GM23338 (cell line): ENCODE results near the gene C16orf78. TPM values are rescaled to one million over a fixed set of nuclear protein-coding genes. Genes with fewer than 3 reads are reported as not detected.

Source experiments
- ATAC-seq: fragments of 200-7000 bp; cut with Tn5 transposase; 3 replicates; pipeline ENCODE4 v1.9.1; 2020
- DNase-seq: peaks from one replicate; pipeline ENCODE4 v3.0.0-alpha.2; 2015; ENCODE audit warnings: low spot score
- H2AFZ ChIP-seq: fragments of 200-600 bp; sonication (generic); 2 replicates; pipeline ENCODE4 v1.8.0; 2016; ENCODE audit warnings: antibody characterized with exemption, mild to moderate bottlenecking, moderate library complexity
- H3F3A ChIP-seq: fragments of 200-600 bp; sonication (generic); replicated peaks from 2 replicates; pipeline ENCODE4 v1.8.0; 2017; ENCODE audit warnings: antibody characterized with exemption, mixed run types, low read depth
- H3K27ac ChIP-seq: fragments of 200-600 bp; sonication (generic); 2 replicates; pipeline ENCODE4 v1.6.1; 2016; ENCODE audit warnings: low read depth
- H3K27me3 ChIP-seq: fragments of 200-600 bp; sonication (generic); 2 replicates; pipeline ENCODE4 v1.8.0; 2016; ENCODE audit warnings: mild to moderate bottlenecking, mixed run types, moderate library complexity; ENCODE audit not compliant: insufficient read depth
- H3K36me3 ChIP-seq: fragments of 200-600 bp; sonication (generic); 2 replicates; pipeline ENCODE4 v1.8.0; 2016; ENCODE audit warnings: mild to moderate bottlenecking; ENCODE audit not compliant: insufficient read depth
- H3K4me1 ChIP-seq: fragments of 200-600 bp; sonication (generic); 2 replicates; pipeline ENCODE4 v1.8.0; 2016; ENCODE audit warnings: mild to moderate bottlenecking, moderate library complexity; ENCODE audit not compliant: insufficient read depth
- H3K4me2 ChIP-seq: fragments of 200-600 bp; sonication (generic); 2 replicates; pipeline ENCODE4 v1.7.1; 2017; ENCODE audit warnings: mixed run types
- H3K4me3 ChIP-seq: fragments of 200-600 bp; sonication (generic); 2 replicates; pipeline ENCODE4 v1.6.1; 2016; ENCODE audit warnings: mixed run types
- H3K79me2 ChIP-seq: fragments of 200-600 bp; sonication (generic); replicated peaks from 2 replicates; pipeline ENCODE4 v1.8.0; 2017; ENCODE audit warnings: mild to moderate bottlenecking; ENCODE audit not compliant: insufficient read depth
- H3K9me2 ChIP-seq: fragments of 200-600 bp; sonication (generic); 2 replicates; pipeline ENCODE4 v1.8.0; 2017; ENCODE audit not compliant: insufficient read depth
- H4K20me1 ChIP-seq: fragments of 200-600 bp; sonication (generic); replicated peaks from 2 replicates; pipeline ENCODE4 v1.8.0; 2017; ENCODE audit warnings: mild to moderate bottlenecking; ENCODE audit not compliant: insufficient read depth
- H3K27ac Mint-ChIP-seq: 2 replicates; pipeline ENCODE4 v1.8.0; 2020; ENCODE audit warnings: inconsistent platforms, mild to moderate bottlenecking, moderate library complexity, mixed read lengths
- H3K27me3 Mint-ChIP-seq: 3 replicates; pipeline ENCODE4 v1.8.0; 2022; ENCODE audit warnings: low read depth, mild to moderate bottlenecking, moderate library complexity, mixed read lengths, inconsistent platforms; ENCODE audit not compliant: insufficient read depth, poor library complexity
- H3K36me3 Mint-ChIP-seq: 3 replicates; pipeline ENCODE4 v1.8.0; 2021; ENCODE audit warnings: low read depth, mild to moderate bottlenecking, inconsistent platforms, moderate library complexity, mixed read lengths
- H3K4me1 Mint-ChIP-seq: 3 replicates; pipeline ENCODE4 v1.8.0; 2020; ENCODE audit warnings: mild to moderate bottlenecking, inconsistent platforms, mixed read lengths
- H3K4me3 Mint-ChIP-seq: 3 replicates; pipeline ENCODE4 v1.8.0; 2021; ENCODE audit warnings: moderate library complexity, mild to moderate bottlenecking, inconsistent platforms, mixed read lengths
- H3K9me3 Mint-ChIP-seq: 3 replicates; pipeline ENCODE4 v1.8.0; 2020; ENCODE audit warnings: moderate library complexity, mild to moderate bottlenecking, inconsistent platforms, mixed read lengths
- CREB1 ChIP-seq: fragments of 250-450 bp; sonication (Bioruptor Pico); IDR thresholded peaks from 2 replicates; pipeline ENCODE4 v1.5.0; 2020; ENCODE audit warnings: low read depth, mild to moderate bottlenecking, moderate library complexity
- ETS1 ChIP-seq: IDR thresholded peaks from 2 replicates; pipeline ENCODE4 v1.6.1; 2016; ENCODE audit warnings: antibody characterized with exemption
- EZH2 ChIP-seq: fragments of 200-600 bp; sonication (generic); IDR thresholded peaks from one replicate; pipeline ENCODE4 v1.8.0; 2017; ENCODE audit warnings: antibody characterized with exemption, mild to moderate bottlenecking, low read depth; ENCODE audit not compliant: unreplicated experiment
- EZH2phosphoT487 ChIP-seq: fragments of 200-600 bp; sonication (generic); IDR thresholded peaks from one replicate; pipeline ENCODE4 v1.8.1; 2018; ENCODE audit warnings: antibody characterized with exemption; ENCODE audit not compliant: unreplicated experiment
- JUNB ChIP-seq: IDR thresholded peaks from one replicate; pipeline ENCODE4 v1.6.1; 2016; ENCODE audit warnings: antibody characterized with exemption; ENCODE audit not compliant: unreplicated experiment
- NANOG ChIP-seq: IDR thresholded peaks from 2 replicates; pipeline ENCODE4 v1.6.1; 2016; ENCODE audit warnings: antibody characterized with exemption, borderline replicate concordance
- POLR2AphosphoS5 ChIP-seq: IDR thresholded peaks from 2 replicates; pipeline ENCODE4 v1.6.1; 2016; ENCODE audit warnings: antibody characterized with exemption, low read depth
- REST ChIP-seq: IDR thresholded peaks from one replicate; pipeline ENCODE4 v1.6.1; 2018; ENCODE audit warnings: antibody characterized with exemption; ENCODE audit not compliant: unreplicated experiment
- STAT1 ChIP-seq: IDR thresholded peaks from one replicate; pipeline ENCODE4 v1.6.1; 2016; ENCODE audit warnings: antibody characterized with exemption; ENCODE audit not compliant: unreplicated experiment
- ZNF331 ChIP-seq: fragments of 250-450 bp; sonication (Bioruptor Pico); IDR thresholded peaks from 2 replicates; pipeline ENCODE4 v1.5.0; 2020; ENCODE audit warnings: low read depth, mild to moderate bottlenecking, moderate library complexity
- polyA plus RNA-seq: library from polyadenylated mRNA; unstranded; fragments of >200 nt; fragmentation: Nextera tagmentation; extraction: Ambion mirVana; gene quantifications from 2 replicates; pipeline ENCODE4 v1.2.1, GENCODE V29; 2016
- total RNA-seq: library from RNA; depleted of rRNA; stranded (reverse); fragments of >200 nt; shearing (Covaris generic); gene quantifications from 2 replicates; pipeline ENCODE4 v1.2.3, GENCODE V29; 2014
- TF ChIP-seq, protein P1 (sequence below): fragments of 250-450 bp; sonication (Bioruptor Pico); IDR thresholded peaks from 2 replicates; pipeline ENCODE4 v1.5.0; 2020; ENCODE audit warnings: mild to moderate bottlenecking, moderate library complexity

C16orf78 gene
- total and polyA plus RNA-seq, 2 experiments from 2014 or later: not detected

DNA sequence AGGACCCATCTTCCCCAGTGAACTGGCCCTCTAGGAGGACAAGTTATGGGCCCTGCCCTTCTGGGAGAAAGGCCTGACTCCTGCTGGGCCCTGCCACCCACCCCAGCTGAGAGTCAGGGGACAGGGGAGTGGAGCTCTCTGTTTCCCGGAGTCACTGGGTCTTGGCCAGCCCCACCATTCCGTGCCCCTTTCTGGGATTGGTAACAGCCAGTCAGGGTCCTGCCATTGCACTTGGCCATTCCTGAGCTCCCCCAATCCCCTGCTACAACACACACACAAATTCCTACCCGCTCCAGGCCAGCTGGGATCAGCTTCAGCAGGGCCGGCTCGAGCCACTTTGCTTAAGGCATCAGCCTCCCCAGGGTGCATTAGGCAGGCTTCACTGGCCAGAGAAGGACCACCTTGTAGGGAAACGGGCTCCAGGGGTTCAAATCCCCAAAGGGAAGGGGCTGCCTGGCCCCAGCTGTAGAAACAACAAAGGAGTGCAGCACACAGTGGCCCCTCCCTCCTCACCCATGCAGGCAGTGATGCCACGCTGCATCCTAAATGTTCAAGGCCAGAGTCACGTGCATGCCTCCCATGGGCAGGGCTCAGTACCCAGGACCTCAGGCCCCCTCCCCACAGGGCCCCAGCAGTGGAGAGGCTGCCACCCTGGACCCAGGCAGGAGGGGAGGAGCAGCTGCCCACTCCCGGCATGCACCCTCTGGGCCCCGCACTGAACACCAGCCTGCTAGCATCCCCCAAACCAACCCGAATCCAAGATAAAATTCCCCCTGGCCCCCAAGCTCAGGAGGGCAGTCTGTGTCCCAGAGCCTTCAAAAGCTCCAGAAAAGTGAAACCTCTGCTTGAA, 37.7 kb downstream of the C16orf78 start:
- Mint-ChIP-seq H3K4me1 (peaks cover 4% of the 10 kb centered on the region; the same call in 1 of the 3 replicates), H3K27me3 (peaks cover 12% of the 10 kb centered on the region), H3K9me3 (no peaks in the 10 kb centered on the region), H3K4me3 (no peak overlapping the region), H3K27ac (no peak overlapping the region), H3K36me3 (no peaks in the 10 kb centered on the region)
- Histone ChIP-seq H3K4me1 (no peaks in the 10 kb centered on the region), H3K9me2 (peaks cover 11% of the 10 kb centered on the region; the same call in 1 of the 2 replicates), H4K20me1 (no peaks in the 10 kb centered on the region), H3K4me3 (no peak overlapping the region), H3K79me2 (no peaks in the 10 kb centered on the region), H3K27me3 (no peaks in the 10 kb centered on the region), H3K36me3 (no peaks in the 10 kb centered on the region), H3F3A (no peaks in the 10 kb centered on the region), H3K4me2 (no peak overlapping the region), H3K27ac (no peak overlapping the region), H2AFZ (no peak overlapping the region)
- TF ChIP-seq CREB1 (no peak), ZNF331 (CRISPR knock-in tag) (no peak), NANOG (no peak), EZH2phosphoT487 (no peak), STAT1 (no peak), ETS1 (no peak), REST (no peak)
- ATAC-seq (no peak), DNase-seq (no peak)

GRCh38 chr16:49414671-49415070, 41.1 kb downstream of the C16orf78 start:
- H3K79me2 ChIP-seq: no peaks in the 10 kb centered on the region
- H3K27me3 ChIP-seq: no peaks in the 10 kb centered on the region
- no peak for ATAC-seq
- H3K36me3 ChIP-seq: no peaks in the 10 kb centered on the region
- H3K4me1 Mint-ChIP-seq: no peaks in the 10 kb centered on the region; the same call in 2 of the 3 replicates
- H3K27me3 Mint-ChIP-seq: peaks cover 5% of the 10 kb centered on the region
- H3K9me2 ChIP-seq: peaks cover 11% of the 10 kb centered on the region; the same call in 1 of the 2 replicates
- DNase-seq: no peak
- no peak overlapping the region for H3K4me3 ChIP-seq
- H3K4me1 ChIP-seq: no peaks in the 10 kb centered on the region
- H3K27ac ChIP-seq: no peak overlapping the region
- H3F3A ChIP-seq: no peaks in the 10 kb centered on the region
- H3K27ac Mint-ChIP-seq: no peak overlapping the region
- H3K4me2 ChIP-seq: no peak overlapping the region
- no peak overlapping the region for H3K4me3 Mint-ChIP-seq
- H3K36me3 Mint-ChIP-seq: no peaks in the 10 kb centered on the region
- H2AFZ ChIP-seq: no peak overlapping the region
- H4K20me1 ChIP-seq: no peaks in the 10 kb centered on the region
- H3K9me3 Mint-ChIP-seq: no peaks in the 10 kb centered on the region
- TF ChIP-seq POLR2AphosphoS5 (no peak), EZH2 (no peak), JUNB (no peak), EZH2phosphoT487 (no peak)
- TF ChIP-seq, protein P1, sequence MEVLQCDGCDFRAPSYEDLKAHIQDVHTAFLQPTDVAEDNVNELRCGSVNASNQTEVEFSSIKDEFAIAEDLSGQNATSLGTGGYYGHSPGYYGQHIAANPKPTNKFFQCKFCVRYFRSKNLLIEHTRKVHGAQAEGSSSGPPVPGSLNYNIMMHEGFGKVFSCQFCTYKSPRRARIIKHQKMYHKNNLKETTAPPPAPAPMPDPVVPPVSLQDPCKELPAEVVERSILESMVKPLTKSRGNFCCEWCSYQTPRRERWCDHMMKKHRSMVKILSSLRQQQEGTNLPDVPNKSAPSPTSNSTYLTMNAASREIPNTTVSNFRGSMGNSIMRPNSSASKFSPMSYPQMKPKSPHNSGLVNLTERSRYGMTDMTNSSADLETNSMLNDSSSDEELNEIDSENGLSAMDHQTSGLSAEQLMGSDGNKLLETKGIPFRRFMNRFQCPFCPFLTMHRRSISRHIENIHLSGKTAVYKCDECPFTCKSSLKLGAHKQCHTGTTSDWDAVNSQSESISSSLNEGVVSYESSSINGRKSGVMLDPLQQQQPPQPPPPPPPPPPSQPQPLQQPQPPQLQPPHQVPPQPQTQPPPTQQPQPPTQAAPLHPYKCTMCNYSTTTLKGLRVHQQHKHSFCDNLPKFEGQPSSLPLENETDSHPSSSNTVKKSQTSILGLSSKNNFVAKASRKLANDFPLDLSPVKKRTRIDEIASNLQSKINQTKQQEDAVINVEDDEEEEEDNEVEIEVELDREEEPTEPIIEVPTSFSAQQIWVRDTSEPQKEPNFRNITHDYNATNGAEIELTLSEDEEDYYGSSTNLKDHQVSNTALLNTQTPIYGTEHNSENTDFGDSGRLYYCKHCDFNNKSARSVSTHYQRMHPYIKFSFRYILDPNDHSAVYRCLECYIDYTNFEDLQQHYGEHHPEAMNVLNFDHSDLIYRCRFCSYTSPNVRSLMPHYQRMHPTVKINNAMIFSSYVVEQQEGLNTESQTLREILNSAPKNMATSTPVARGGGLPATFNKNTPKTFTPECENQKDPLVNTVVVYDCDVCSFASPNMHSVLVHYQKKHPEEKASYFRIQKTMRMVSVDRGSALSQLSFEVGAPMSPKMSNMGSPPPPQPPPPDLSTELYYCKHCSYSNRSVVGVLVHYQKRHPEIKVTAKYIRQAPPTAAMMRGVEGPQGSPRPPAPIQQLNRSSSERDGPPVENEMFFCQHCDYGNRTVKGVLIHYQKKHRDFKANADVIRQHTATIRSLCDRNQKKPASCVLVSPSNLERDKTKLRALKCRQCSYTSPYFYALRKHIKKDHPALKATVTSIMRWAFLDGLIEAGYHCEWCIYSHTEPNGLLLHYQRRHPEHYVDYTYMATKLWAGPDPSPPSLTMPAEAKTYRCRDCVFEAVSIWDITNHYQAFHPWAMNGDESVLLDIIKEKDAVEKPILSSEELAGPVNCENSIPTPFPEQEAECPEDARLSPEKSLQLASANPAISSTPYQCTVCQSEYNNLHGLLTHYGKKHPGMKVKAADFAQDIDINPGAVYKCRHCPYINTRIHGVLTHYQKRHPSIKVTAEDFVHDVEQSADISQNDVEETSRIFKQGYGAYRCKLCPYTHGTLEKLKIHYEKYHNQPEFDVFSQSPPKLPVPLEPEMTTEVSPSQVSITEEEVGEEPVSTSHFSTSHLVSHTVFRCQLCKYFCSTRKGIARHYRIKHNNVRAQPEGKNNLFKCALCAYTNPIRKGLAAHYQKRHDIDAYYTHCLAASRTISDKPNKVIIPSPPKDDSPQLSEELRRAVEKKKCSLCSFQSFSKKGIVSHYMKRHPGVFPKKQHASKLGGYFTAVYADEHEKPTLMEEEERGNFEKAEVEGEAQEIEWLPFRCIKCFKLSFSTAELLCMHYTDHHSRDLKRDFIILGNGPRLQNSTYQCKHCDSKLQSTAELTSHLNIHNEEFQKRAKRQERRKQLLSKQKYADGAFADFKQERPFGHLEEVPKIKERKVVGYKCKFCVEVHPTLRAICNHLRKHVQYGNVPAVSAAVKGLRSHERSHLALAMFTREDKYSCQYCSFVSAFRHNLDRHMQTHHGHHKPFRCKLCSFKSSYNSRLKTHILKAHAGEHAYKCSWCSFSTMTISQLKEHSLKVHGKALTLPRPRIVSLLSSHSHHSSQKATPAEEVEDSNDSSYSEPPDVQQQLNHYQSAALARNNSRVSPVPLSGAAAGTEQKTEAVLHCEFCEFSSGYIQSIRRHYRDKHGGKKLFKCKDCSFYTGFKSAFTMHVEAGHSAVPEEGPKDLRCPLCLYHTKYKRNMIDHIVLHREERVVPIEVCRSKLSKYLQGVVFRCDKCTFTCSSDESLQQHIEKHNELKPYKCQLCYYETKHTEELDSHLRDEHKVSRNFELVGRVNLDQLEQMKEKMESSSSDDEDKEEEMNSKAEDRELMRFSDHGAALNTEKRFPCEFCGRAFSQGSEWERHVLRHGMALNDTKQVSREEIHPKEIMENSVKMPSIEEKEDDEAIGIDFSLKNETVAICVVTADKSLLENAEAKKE (CRISPR knock-in tag): no peak
